Activated naive CD4-positive, alpha-beta T cell (primary cell): Measurements from ENCODE around the gene CCDC110.

ENCODE experiments used
- DNase-seq, 4 experiments: peaks; one replicate each; lab custom pipeline; 2025; lab: John Stamatoyannopoulos, UW

The CCDC110 gene

DNA sequence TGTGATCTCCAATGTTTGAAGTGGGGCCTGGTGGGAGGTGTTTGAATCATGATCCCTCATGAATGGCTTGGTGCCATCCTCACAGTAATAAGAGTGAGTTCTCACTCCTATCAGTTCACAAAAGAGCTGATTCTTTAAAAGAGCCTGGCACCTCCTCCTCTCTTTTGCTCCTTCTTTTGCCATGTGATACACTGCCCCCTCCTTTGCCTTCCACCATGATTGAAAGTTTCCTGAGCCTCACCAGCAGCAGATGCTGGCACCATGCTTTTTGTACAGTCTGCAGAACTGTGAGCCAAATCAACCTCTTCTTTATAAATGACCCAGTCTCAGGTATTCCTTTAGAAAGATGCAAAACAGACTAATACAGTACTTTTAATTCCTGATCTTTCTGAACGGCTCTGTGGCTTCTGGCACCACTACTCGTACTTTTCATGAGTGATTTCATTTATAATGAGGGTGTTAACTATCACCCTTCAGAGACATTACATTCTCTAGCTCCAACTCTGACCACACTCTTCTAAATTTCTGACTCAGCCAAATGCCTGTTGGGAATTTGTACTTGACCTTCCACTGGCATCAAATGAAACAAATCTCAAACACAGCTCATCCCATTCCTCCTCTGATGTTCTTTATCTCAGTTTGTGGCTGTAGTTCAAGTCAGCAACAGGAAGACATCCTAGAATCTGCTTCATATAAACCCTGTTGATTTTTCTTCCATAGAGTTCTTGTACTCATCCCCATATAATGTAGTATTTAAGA is 50.0 kb downstream of the CCDC110 start:
- DNase-seq, result no peak

DNA sequence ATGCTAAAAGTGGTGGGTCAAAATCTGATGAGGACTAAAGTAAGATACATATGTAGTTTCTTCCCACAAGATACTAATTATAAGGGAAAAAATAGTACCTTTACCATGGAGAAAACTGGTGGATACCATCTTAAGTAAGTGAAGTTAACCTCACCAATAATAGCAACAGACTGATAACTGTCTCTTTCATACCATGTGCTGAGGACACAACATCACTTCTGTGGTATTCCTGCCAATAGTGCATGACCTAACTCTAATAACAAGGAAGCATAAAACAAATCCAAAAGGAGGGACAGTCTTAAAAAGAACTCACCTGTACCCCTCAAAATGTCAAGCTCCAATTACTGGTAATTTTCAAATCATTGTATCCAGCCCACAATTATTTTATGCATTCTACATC is 54.6 kb downstream of the CCDC110 start:
- no peak for DNase-seq

DNA sequence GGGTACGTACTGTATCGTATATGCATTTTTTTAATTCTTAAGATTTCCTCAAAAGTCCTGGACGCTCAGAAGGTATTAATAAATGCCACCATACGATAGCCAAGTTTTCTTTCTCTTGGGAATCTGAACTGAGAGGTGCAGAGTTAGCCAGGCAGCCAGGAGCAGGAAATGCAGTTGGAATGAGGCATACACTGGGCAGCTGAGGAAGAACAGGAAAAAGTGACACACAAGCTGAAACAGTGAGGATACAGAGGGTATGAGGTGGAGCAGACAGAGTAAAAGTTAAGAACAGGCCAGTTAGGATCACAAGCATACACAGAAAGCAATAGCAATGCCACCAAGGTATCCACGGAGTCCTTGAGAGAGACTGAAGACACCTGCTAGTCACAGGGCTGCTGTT is 59.1 kb downstream of the CCDC110 start:
- DNase-seq, result no peak

DNA sequence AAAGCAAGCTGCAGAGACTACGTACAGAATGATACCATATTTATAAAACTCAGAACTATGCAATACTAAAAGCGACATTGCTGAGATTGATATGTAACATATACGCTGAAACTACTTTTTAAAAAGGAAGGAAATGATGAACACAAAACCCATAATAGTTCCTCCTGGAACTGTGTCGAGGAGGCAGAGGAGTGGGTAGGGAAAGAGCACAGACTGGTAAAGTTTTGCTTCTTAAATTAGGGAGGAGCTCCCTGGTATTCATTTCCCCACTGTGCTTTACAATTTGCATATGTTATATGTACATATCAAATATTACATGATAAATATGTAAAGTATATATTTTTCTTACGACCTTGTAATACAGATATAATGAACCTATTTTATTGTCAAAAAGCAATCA is 59.7 kb downstream of the CCDC110 start:
- DNase-seq, result no peak

DNA sequence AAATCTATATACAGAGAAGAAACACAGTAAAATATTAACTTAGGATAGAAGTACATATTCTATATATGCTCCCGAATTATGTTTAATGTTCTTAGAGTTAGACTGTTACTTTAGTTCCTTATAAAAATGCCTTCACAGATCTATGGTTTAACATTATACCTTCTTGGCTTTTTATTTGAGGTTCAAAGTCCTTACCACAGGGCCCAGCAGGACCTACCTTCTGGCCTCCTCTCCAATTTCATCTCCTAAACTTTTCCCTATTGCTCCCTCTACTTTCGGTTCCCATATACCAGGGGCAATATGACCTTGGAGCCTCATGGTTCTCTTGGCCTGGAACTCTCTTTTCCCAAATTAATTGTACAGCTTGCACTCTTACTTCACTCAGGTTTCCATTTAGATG is 63.1 kb downstream of the CCDC110 start:
- DNase-seq, result no peak

DNA sequence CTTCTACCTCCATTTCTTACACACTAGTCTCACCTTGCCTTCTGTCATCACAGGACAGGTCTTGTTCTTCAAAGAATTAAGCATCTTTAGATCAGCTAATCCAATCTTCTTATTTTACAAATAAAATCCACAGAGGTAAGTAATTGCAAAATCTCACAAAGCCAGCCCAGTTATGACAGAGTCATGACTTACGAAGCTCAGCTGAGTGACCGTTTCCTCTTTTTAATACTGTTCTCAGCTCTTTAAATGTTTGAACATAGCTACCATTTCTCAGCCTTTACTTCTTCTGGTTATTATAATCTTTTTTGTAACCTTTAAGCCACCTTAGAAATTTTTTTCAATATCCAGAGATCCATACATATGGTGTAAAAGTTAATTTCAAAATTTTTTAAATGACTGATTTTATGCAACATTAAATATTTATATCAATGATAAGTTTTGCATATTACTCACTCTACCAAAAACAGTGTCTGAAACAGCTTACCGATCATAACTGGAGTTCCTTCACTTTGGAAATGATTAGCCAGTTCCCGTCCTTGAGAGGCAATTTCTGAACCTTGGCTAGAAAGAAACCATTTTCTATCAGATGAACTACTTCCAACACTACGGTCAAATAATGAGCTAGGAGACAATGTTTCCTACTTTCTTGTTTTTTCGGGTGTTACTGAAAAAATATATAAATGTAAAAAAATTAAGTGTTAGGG is 66.1 kb downstream of the CCDC110 start:
- no peak for DNase-seq

DNA sequence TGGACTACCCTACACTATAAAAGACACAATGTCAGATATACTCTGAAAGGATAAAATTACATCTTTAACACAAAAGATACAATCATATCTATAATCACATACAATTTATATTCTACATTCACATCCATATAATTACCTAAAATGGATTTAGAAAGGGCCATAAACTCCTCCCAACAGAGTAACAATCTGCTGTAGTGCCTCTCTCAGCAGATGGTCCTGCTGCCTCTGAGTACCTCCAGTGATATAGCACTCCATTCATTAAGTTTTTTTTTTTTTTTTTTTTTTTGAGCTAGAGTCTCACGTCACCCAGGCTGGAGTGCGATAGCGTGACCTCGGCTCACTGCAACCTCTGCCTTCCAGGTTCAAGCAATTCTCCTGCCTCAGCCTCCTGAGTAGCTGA is 67.5 kb downstream of the CCDC110 start:
- DNase-seq, result no peak

DNA sequence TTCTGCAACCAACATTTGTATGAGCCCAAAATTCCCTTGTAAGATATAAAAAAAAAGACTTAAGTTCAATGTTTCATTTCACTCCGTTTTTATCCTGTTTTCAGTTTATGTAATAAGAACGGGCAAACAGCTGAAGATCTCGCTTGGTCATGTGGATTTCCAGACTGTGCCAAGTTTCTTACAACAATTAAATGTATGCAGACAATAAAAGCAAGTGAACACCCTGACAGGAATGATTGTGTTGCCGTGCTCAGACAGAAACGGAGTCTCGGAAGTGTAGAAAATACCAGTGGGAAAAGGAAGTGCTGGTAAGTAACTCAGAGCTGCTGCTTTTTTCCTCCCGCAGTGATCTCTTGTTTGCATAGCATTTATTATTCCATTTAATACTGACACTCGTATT is 72.1 kb downstream of the CCDC110 start:
- no peak for DNase-seq

DNA sequence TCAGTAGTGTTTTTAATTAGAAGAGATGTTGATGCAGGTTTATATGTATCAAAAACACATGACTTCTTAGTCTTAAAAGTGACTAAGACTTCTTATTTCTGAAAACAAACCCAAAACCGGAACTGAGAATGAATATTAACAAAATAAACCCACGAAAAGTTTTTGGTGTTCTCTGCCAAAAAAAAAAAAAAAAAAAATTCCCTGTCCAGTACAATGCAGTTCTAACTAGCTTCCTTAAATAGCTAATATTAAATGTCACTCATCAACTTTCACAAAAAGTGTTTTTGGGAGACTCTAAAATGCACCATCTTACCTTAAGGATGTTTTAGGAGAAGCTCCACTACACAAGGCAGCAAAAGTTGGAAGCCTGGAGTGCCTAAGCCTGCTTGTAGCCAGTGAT is 72.9 kb downstream of the CCDC110 start:
- no peak for DNase-seq

DNA sequence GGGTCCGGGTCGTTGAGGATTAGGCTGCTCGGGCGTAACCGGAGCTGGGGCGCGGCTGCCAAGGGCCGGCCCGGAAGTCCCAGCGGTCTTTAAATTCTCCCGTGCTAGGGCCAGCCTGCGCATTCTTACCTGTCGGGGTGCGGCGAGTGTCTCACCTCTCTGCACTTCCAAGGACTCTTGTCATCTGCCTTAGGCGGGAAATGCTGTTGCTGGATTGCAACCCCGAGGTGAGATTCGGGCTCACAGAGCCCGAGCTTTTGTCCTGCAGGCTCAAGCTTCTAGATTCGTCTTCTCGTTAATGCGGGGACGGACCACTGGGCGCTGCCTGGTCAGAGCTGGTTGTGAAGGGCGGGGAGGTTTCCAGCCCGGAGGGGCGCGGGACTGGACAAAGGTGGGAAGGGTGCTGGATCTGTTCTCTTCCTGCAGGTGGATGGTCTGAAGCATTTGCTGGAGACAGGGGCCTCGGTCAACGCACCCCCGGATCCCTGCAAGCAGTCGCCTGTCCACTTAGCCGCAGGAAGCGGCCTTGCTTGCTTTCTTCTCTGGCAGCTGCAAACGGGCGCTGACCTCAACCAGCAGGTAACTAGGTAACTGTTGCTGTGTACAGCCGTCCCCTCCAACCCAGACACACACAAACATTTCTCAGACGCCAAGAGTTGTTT is 74.7 kb downstream of the CCDC110 start, which contains the start of gene ANKRD37:
Gene ANKRD37 (plus strand): TSS at position 118 of the 662 bp plus-strand sequence. CDS start 83 bp downstream, at position 201.
- peak in 1 of 4 experiments; percentile 24 for DNase-seq

DNA sequence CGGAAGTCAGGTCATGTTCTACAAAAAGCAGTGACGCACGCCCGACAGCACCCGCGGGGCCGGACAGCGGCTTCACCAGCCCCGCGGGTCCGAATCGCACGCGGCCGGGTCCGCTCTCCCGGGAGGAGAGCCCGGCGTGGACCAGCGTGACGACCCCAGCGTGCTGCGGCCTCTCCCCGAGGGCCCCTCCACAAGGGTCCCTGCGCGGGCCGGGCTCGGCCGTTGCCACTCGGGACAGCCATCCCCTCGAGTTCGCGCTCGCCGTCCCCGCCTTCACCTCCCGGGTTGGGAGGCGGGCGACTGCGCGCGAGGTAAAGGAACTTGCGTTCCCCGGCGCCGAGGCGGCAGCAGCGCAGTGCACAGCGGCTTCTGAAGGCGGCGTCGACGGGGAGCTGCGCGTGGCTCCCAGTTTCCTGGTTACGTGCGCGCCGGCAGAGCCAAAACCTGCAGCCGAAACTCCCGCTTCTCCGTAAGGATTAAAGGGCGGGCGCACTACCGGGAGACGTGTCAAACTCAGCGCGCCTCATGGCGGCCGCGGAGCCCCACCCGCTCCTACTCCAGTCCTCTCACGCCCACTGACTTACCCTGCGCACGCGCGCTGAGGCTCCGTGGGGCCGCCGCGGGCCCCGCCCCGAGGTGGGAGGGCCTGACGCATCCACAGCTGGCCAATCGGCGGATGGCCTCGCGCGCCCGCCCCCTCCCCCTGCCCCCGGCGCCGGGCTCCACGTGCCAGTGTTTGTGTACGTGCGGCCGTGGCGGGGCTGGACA is 75.4 kb downstream of the CCDC110 start:
- DNase-seq, result peak; percentile 87 to 94 (median 90)

DNA sequence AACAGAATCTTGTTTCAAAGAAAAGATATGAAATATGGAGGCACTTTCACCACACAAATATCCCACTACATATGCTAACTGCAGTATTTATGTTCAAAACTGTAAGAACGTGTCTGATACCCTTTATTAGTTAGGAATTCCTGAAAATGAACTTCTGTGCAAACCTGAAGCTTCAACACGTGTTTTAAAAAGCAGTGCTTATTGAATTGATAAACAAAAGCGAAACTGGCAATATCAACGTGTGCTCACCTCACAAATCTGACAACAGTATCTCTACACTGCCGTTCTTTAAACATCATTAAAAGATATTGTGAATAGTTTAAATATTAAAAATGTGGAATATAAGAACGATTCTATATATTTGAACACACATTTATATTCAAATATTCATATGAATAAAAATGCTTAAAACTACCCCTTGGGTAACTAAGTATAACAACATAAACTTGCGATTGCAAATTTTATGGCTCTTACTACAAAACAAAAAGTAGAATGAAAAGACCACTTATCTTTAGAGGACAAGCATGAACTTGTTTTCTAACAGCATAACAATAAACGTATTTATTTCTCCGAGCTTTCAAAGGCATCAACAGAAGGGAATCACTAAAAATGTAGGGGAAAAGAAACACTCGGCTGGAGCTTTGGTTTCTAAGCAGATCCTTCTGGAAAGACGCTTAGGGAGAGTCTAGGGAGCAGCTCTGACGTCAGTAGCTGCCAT is 76.1 kb downstream of the CCDC110 start, which contains the start of gene LRP2BP:
Gene LRP2BP (minus strand): TSS at position 687 of the 718 bp plus-strand sequence. CDS start 17,738 bp downstream, outside the sequence.
- no peak for DNase-seq
